GM19238 (cell line): Measurements from ENCODE around the gene TMEM223.
"Not testable (repeated sequence)": the region's sequence is repeated elsewhere in the genome, so short reads cannot be mapped to it uniquely, and the experiment has no call there.

Experiments used
- DNase-seq: peaks from one replicate; pipeline ENCODE4 v3.0.0; 2011; ENCODE audit warnings: low spot score; ENCODE audit not compliant: insufficient read length

Gene TMEM223

DNA sequence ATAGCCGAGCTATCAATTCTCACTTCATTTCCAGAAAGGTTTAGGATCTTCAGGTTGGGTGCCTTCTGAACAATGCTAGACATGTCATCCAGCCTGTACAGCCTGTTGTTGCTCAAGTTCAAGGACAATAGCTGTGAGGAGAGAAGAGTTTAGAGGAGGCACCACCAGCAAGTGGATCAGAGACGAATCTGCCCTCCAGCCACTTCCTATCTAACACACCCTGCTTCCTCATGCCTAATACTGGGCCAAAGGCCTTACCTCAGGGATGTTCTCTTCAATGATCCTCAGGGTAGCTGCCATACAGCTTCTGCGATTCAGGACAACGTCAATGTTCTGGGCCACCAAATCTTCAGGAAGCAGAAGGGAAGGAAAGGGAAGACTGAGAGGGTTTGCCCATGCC, 9.3 kb upstream of the TMEM223 start:
- no peak for DNase-seq

DNA sequence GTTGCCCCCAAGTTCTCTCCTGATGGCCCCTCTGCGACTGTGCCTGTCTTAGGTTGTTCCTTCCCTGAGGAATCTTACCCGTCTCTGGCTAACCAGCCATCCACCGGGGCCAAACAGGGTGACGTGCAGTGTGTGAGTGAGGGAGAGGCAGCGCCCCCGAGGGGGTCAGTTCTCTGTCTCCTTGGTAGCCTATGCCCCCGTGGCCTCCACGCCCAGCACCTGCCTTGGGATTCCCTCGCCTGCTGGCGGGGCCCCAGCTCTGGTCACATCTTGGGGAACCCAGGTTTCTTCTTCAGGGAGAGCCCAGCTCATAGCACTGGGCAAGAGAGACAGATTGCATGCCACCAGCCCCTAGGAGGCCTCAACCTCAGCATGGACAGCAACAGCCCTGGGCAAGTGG, 7.7 kb upstream of the TMEM223 start:
- DNase-seq: no peak

DNA sequence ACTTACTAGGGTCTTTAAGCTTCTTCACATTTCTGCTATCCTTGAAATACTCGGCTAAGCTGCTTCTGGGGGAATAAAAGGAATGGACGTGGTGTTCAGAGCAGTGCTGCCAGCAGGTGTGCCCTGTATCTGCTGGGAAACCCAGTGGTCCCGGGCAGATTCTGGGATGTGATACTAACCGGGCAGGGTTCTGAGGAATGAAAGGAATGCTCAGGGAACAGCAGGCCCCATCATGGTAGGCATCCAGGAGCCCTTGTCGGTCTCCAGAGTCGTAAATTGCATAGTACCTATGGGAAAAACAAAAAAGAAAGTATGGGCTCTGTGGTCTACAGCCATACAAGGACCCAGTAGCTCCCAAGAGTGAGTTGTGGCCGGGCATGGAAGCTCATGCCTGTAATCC, 4.5 kb upstream of the TMEM223 start:
- no peak for DNase-seq

DNA sequence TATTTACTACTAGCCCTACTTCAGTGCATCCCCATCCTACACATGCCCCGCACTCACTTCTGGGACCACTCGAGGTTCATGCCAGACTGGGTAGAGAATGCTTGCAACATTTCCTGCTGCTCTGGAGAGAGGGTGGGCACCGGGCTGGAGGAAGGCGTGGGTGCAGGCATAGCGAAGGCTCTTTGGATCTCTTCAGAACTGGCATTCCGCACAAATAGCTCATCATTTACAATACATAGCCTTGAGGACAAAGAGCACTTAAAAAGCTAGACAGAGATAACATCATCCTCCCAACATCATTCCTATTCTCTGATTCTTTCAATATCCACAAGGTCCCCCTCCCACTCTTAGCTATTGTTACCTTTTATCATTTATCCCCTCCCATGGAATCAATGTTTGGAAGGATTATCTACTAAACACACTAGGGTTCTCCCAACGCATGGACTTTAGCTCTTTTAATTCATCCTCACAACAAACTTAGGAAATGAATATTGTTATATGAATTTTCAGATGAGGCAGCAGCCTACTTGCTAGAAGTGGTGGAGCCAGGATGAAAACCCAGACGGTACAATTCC, 2.5 kb upstream of the TMEM223 start:
- no peak for DNase-seq

DNA sequence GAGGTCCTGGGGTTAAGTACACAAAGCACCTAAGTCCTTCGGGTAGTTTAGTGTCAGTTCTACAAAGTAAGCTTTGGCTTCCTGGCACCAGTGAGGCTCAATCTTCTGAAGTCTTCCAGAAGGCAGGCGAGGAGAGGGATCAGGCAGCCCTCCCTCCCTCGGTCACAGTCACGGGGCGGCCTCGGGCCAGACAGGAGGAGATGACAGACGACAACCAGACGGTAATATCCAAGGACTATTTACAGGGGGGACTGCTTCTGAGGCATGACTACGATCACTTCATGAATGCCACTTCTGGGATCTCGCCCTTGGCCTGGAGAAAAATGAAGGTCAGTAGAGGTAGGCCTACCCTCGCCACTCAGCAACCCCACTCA, 383 bp upstream of the TMEM223 start:
- no peak for DNase-seq

DNA sequence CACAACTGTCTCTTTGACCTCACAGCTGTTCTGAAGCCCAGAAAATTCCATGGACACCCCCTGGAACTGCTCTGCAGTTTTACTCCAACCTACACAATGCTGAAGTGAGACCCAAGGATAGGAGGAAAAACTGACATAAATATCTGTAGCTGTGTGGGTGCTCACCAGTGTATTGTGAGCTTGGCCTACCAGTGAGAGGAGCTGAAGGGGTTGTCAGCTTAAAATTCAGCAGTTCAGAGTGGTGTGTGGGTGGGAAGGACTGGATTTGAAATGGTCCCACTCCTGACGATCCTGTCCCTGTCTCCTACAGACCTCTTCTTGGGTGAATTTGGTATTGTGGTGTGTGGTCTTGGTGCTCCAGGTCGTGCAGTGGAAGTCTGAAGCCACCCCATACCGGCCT, 2.2 kb downstream of the TMEM223 start:
- no peak for DNase-seq

DNA sequence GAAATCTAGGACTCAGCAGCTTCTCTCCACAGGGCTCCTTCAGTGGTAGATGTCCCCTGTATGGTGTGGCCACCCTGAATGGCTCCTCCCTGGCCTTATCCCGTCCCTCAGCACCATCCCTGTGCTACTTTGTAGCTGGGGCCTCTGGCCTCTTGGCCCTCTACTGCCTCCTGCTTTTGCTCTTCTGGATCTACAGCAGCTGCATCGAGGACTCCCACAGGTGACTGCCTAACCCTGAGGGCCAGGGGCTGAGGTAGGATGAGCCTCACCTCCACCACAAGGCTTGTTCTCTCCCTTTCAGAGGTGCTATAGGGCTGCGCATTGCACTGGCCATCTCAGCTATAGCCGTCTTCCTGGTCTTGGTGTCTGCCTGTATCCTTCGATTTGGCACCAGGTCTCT, 2.8 kb downstream of the TMEM223 start:
- DNase-seq: no peak

DNA sequence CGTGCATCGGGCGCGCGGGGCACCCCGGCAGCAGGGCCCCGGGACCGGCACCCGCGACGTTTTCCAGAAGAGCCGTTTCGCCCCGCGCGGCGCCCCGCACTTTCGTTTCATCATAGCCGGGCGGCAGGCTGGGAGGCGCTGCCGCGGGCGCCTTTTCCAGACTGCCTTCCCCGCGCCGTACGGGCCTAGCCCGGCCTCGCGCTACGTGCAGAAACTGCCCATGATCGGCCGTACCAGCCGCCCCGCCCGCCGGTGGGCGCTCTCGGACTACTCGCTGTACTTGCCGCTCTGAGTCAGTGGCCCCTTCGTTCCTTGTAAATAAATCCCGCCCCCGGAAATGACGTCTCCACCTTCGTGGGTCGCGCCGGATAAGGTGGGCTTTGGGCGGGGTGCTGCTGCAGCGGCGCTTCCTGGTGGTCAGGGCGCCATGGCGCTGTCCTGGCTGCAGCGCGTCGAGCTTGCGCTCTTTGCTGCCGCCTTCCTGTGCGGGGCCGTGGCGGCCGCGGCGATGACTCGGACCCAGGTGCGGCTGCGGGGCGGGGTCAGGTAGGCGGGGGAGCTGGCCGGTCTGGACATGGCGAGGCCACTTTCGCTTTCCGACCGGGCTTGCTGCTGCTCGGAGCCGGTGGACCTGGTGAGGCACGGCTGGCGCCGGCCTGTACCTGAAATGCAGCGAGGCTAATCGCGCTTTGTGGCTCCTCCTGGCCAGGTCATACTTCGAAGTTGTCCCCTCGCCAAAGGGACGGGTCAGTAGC, 4.6 kb downstream of the TMEM223 start, which contains the start of gene TMEM179B:
Gene TMEM179B, plus strand, starts transcription at position 398 of the 755 bp plus-strand sequence. Its CDS starts 30 bp downstream, at position 428.
- peak; percentile 93 for DNase-seq

DNA sequence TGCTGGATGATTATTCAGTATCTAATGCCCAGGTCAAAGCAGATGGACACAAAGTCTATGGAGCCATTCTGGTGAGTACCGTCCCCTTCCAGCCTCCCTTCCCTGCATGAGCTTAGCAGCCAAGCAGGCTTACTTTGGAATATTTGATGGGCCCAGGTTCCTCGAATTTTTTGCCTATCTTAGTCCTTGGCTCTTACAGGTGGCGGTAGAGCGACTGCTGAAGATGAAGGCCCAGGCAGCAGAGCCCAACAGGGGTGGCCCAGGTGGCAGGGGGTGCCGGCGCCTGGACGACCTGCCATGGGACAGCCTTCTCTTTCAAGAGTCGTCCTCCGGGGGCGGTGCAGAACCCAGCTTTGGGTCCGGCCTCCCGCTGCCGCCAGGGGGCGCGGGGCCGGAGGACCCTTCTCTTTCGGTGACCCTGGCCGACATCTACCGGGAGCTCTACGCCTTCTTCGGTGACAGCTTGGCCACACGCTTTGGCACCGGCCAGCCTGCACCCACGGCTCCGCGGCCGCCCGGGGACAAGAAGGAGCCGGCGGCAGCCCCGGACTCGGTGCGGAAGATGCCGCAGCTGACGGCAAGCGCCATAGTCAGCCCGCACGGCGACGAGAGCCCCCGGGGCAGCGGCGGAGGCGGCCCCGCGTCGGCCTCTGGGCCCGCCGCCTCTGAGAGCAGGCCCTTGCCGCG, 5.3 kb downstream of the TMEM223 start:
- peak; percentile 90 for DNase-seq

DNA sequence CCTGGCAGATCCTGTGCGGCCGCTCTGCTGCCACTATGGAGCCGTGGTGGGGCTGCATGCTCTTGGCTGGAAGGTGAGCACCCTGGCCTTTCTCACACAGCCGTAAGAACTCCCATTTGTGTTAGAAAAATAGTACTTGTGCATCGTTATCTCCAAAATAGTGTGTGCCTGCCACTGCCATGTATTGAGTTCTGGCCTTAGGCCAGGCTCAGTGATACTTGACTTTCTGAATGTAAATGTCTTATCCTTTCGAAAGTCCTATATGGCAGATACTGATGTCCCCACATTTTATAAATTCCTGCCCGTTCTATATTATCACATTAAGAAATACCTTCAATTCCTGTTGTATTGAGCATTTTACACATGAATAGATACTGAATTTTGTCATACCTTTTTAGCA, 9.1 kb downstream of the TMEM223 start:
- DNase-seq: no peak

DNA sequence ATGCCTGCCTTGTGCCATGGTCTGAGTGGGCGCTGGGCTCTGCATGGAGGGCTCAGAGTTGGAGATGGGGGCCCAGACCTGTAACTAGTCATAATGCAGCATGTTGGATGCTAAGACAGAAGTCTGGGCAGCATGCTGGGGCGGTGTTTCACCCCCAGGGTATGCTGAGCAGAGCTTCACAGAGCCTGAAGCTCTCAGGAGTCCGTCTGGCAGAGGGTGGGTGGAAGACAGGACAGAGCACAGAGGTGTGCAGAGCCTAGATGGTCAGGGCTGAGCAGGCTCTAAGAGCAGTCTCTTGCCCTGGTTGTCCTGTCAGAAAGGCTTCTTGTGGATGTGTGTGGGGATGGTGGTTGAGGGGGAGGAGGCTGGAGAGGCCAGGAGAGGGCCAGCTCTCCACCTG, 13.4 kb downstream of the TMEM223 start:
- DNase-seq: no peak

DNA sequence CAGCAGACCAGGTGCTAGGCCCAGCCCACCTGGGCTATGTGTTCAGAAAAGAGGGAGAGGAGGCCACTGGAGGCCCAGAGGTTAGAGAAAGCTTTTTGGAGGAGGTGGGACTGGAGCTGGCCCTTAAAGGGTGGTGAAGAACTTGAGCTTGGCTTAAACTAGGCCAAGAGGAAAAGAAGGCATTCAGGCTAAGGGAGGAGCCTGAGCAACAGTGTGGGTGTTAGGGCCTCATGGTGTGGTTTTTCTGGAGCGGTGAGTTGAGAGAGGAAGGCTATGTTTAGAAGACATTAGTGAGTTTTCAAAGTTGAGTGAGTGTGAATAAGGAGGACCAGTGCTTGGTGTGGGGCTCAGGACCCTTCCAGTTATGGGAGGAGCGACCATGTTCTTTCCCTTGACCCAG, 14.4 kb downstream of the TMEM223 start:
- no peak for DNase-seq

DNA sequence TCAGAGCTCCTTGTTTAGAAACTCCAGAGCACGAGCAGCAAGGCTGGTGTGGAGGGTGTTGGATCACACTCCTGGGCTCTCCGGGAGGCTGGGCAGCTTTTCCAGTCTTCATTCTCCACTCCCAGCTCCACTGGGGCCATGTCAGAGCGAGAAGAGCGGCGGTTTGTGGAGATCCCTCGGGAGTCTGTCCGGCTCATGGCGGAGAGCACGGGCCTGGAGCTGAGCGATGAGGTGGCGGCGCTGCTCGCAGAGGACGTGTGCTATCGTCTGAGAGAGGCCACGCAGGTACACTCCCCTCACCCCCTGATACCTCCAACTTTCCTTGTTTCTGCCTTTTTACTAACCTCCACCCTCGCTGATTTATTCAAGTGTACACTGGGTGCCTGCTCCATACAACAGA, 16.2 kb downstream of the TMEM223 start:
- DNase-seq: no peak

DNA sequence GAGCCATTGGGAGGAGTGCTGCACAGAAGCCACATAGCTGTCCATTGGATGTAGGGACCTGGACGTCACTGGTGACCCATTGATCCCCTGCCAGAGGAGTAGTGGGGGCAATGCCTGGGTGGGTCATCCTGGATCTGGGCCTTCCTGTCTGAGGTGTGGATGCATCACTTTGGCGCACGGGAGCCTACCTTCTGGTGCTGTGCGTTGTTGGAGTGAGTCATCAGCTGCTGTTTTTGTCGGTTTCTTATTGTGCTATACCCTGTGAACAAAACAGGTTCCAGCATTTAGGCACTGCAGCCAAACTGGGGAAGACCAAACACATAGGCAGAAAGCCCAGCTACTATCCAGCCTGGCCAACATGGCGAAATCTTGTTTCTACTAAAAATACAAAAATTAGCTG, 17.4 kb downstream of the TMEM223 start:
- no peak for DNase-seq

DNA sequence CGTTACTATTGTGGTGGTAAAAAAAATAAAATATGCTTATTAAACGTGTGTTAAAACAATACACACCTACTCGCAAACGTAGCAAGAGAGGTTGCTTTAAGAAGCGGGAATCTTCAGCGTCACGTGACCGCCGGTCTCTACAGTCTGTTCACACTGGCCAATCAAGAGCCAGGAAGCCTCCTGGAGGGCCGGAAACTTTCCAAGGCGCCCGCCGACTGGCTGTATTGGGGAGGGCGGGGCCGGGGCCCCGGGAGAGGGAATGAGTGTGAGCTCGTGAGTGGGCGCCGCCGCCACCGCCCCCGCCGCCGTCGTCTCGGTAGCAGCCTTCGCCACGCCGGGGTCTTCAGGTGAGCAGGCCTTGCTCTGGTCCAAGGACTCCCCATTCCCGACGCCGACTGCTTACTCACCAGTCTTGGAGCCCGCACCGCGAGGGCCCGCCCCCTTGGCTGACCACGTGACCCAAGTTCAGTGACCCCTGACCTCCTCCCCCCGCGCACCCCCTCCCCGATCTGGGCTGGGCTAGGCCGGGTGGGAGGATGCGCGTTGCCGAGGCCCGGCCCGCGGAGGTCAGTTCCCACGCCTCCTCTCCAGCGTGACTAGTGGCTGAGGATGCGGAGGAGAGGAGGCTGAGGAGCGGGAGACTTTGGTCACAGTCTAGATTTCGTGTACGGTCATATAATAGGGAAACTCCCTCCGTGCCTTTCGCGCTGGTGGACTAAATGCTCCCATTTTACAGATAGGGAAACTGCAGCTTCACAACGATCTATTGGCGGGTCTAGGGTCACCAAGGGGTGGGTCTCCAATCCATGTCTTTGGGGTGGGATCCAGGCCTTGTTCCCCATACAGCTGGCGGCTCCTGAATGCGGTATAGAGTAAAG, 20.4 kb downstream of the TMEM223 start, which contains the start of gene TAF6L:
Gene TAF6L, plus strand, starts transcription at position 253 of the 878 bp plus-strand sequence. CDS start 4,388 bp downstream, outside the sequence.
- peak; percentile 88 for DNase-seq

DNA sequence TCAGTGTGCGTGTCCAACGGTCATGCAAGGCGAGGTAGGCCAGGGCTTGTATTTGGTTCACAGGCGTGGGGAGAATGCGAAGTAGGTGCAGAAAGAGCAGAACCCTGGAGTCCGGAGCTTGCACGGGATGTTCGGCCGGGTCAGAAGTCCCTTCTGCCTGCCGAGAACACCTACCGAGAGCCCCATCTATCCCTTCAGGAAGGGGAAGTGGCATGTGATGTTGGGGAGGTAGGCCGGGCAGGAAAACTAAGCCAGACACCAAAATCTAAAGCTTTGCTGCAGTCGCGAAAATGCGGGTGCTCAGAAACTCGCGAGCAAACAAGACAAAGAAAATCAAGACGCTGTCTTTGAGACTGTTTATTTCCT, 21.0 kb downstream of the TMEM223 start:
- DNase-seq: no peak

DNA sequence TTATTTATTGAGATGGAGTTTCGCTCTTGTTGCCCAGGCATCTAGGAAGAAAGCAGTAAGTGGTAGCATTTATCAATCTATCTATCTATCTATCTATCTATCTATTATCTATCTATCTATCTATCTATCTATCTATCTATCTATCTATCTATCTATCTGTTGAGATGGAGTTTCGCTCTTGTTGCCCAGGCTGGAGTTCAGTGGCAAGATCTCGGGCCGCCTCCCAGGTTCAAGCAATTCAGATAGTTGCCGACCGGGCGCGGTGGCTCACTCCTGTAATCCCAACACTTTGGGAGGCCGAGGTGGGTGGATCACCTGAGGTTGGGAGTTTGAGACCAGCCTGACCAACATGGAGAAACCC, 31.0 kb downstream of the TMEM223 start:
- DNase-seq: not testable (repeated sequence)

DNA sequence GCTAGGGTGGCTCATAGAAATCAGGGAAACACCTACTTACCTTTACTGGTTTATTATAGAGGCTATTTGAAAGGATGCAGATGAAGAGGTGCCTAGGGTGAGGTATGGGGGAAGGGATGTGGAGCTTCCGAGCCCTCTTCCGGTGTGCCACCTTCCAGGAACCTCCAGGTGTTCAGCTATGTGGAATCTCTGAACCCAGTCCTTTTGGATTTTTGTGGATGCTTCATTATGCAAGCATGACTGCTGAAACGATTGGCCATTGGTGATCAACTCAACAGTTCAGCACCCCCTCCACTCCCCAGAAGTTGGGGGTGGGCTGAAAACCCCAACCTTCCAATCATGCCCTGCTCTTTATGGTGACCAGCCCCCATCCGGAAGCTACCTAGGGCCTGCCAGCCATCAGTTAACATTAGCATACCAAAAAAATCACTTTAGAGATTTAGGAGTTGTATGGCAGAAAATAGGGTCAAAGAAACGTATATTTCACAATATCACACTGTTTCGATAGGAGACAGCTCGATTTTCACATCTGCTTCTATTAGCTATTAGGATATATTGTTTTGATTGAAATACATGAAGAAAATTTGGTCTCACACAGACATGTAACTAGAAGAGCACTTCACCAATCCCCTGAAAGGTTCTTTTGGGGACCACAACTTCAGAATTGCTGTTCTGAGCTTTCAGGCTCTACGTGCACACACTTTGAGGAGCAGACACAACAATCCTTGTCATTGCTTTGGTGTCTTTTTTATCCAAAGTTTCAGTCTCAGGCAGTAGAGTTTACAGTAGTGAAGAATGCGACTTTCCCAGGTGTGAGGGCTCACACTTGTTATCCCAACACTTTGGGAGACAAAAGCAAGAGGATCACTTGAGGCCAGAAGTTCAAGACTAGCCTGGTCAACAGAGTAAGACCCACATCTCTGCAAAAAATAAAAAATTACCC, 33.7 kb downstream of the TMEM223 start:
- no peak for DNase-seq

DNA sequence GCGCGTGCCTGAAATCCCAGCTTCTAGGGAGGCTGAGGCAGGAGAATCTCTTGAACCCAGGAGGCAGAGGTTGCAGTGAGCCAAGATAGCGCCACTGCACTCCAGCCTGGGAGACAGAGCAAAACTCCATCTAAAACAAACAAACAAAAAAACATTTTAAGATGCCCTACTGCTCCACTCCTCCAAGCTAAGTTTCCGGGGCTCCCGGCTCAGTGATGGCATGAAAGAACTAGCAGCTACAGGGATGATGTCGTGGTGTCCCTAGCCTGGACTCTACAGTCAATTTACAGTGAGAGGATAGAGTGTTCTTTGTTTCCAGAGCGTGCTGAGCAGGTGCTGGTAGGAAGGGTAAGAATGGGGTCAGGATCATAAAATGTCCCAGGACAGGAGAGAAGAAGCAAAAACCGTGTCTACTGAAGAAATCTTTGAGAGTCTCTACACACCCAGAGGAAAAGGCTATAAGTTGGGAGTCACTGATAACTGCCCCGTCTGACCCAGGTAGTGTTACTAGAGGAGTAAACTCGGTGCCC, 36.7 kb downstream of the TMEM223 start:
- DNase-seq: no peak
